ENCODE results near the gene SCN4B. TPM values are rescaled to one million over a fixed set of nuclear protein-coding genes. Genes with fewer than 3 reads are reported as not detected.

Gene SCN4B
- polyA plus RNA-seq, 1 donor (not counting 4 experiments of a cell fraction or from before 2014, with no cell fraction given) = 7.7 TPM

DNA sequence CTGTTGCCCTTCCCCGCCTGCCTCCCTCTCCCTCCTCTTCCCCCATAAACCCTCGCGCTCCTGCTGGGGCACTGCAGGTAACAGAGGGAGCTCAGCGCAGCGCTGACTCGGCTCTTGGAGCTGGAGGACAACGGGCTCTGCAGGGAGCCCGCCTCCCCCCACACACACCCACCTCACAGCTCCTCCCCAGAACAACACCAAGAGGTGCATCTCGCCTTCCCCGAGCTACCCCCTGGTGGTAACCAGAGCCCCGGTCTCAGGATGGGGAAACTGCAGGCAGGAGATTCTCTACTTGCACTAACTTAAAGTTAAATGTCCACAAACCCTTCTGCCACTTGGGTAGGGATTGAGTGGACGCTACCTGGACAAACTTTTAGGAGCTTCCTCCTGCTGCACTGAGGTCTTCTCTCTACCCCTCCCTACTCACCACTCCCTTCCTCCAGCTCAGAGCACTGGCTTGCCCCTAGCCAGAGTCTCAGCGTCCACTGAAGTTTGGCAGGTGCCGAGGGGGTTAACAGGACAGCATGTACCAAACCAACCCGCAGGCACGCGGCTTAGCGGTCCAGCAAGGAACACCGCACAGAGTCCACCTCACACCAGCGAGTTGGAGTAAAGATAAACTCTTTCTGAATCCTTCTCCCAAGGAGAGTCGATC is 4.0 kb upstream of the SCN4B start:
- Histone ChIP-seq H4K20me1 (ENCODE audit: control insufficient read depth, extremely low read depth, insufficient read depth, low read length) (no peaks in the 10 kb centered on the region), H3K4me3 (ENCODE audit: control insufficient read depth in 2 of 3, extremely low read depth in 1 of 3, insufficient read depth in 2 of 3, low read depth in 1 of 3, low read length in 3 of 3) (no peak overlapping the region), H3K27me3 (ENCODE audit: control insufficient read depth, extremely low read depth, insufficient read depth, low read length) (peaks cover 13% of the 10 kb centered on the region), H3K36me3 (ENCODE audit: control insufficient read depth in 2 of 2, extremely low read depth in 1 of 2, insufficient read depth in 2 of 2, low read length in 2 of 2) (no peaks in the 10 kb centered on the region), H3K9ac (ENCODE audit: control insufficient read depth, extremely low read depth, insufficient read depth, low read length) (no peak overlapping the region), H2AFZ (ENCODE audit: control insufficient read depth, low read length) (no peak overlapping the region), H3K4me1 (ENCODE audit: control insufficient read depth, extremely low read depth, insufficient read depth, low read length) (peaks cover 11% of the 10 kb centered on the region), H3K27ac (ENCODE audit: control insufficient read depth, insufficient read depth, low read length) (no peak overlapping the region), H3K4me2 (ENCODE audit: control insufficient read depth, extremely low read depth, insufficient read depth, low read depth, low read length) (no peak overlapping the region), H3K9me3 (ENCODE audit: control insufficient read depth, low read depth, low read length) (no peaks in the 10 kb centered on the region), H3K9me1 (ENCODE audit: control insufficient read depth, extremely low read depth, insufficient read depth, low read length) (no peaks in the 10 kb centered on the region), H3K79me2 (ENCODE audit: control insufficient read depth, insufficient read depth, low read length) (no peaks in the 10 kb centered on the region)
- dilution Hi-C loops (cut with MboI; ENCODE audit: extremely low pct_ligation_motif_present, low sequenced_read_pairs) = no loop called here
- no peak for FAIRE-seq
- TF ChIP-seq, protein P1, sequence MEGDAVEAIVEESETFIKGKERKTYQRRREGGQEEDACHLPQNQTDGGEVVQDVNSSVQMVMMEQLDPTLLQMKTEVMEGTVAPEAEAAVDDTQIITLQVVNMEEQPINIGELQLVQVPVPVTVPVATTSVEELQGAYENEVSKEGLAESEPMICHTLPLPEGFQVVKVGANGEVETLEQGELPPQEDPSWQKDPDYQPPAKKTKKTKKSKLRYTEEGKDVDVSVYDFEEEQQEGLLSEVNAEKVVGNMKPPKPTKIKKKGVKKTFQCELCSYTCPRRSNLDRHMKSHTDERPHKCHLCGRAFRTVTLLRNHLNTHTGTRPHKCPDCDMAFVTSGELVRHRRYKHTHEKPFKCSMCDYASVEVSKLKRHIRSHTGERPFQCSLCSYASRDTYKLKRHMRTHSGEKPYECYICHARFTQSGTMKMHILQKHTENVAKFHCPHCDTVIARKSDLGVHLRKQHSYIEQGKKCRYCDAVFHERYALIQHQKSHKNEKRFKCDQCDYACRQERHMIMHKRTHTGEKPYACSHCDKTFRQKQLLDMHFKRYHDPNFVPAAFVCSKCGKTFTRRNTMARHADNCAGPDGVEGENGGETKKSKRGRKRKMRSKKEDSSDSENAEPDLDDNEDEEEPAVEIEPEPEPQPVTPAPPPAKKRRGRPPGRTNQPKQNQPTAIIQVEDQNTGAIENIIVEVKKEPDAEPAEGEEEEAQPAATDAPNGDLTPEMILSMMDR (optimal IDR thresholded peaks at IDR 0.05 in 1 of 3, IDR thresholded peaks at IDR 0.05 in 1 of 3, conservative IDR thresholded peaks at IDR 0.05 in 1 of 3; ENCODE audit: extremely low read depth in 1 of 3, insufficient read depth in 2 of 3, low read length in 3 of 3) = no peak
- TF ChIP-seq EZH2 (IDR thresholded peaks at IDR 0.05; ENCODE audit: low read length) = no peak
- DNase-seq (ENCODE audit: low read depth, low spot score) = no peak

DNA sequence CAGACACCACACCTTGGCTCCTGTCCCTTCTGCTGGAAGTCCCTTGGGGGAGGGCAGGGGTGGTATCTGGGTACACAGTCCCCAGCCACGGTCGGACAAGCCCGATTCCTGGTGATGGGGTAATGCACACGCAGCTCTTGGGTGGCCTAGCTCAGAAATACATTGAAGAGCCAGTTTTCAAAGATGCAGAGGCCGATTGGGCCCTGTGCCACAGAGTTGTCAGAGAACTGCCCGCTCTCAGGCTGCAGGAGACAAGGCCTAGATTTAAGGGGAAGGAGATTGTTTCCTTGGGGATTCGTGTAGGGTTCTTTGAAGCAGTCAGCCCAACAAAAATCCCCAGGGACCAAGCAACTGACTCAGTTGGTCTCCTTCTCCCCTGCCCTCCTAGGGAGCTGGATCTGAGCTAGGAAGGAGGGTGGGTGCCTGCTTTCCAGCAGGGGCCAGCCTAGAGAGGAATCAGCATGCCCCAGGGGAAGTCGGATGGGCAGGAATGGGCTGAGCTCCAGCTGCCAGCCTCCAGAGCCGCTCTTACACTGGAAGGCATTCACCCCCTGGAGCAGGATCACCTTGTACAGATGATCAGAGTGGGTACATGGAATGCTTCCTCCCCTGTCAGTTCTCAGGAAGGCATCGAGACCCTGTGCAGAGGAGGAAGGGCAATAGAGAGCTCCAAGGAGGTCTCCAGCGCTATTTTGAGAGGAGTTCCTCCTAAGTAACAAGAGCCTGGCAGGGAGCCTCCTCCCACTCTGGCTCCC is 3.3 kb upstream of the SCN4B start:
- no peak for DNase-seq (ENCODE audit: low read depth, low spot score)
- no peak overlapping the region for H2AFZ ChIP-seq (ENCODE audit: control insufficient read depth, low read length)
- peaks cover 11% of the 10 kb centered on the region for H3K4me1 ChIP-seq (ENCODE audit: control insufficient read depth, extremely low read depth, insufficient read depth, low read length)
- no peak overlapping the region for H3K9ac ChIP-seq (ENCODE audit: control insufficient read depth, extremely low read depth, insufficient read depth, low read length)
- no peak for FAIRE-seq
- peaks cover 13% of the 10 kb centered on the region for H3K27me3 ChIP-seq (ENCODE audit: control insufficient read depth, extremely low read depth, insufficient read depth, low read length)
- no peak overlapping the region for H3K27ac ChIP-seq (ENCODE audit: control insufficient read depth, insufficient read depth, low read length)
- H3K4me2 ChIP-seq (ENCODE audit: control insufficient read depth, extremely low read depth, insufficient read depth, low read depth, low read length) = no peak overlapping the region
- no peaks in the 10 kb centered on the region for H3K79me2 ChIP-seq (ENCODE audit: control insufficient read depth, insufficient read depth, low read length)
- dilution Hi-C loops (cut with MboI; ENCODE audit: extremely low pct_ligation_motif_present, low sequenced_read_pairs) = no loop called here
- no peak overlapping the region for H3K4me3 ChIP-seq (ENCODE audit: control insufficient read depth in 2 of 3, extremely low read depth in 1 of 3, insufficient read depth in 2 of 3, low read depth in 1 of 3, low read length in 3 of 3)
- H3K9me1 ChIP-seq (ENCODE audit: control insufficient read depth, extremely low read depth, insufficient read depth, low read length) = no peaks in the 10 kb centered on the region
- H3K9me3 ChIP-seq (ENCODE audit: control insufficient read depth, low read depth, low read length) = no peaks in the 10 kb centered on the region
- no peaks in the 10 kb centered on the region for H4K20me1 ChIP-seq (ENCODE audit: control insufficient read depth, extremely low read depth, insufficient read depth, low read length)
- no peaks in the 10 kb centered on the region for H3K36me3 ChIP-seq (ENCODE audit: control insufficient read depth in 2 of 2, extremely low read depth in 1 of 2, insufficient read depth in 2 of 2, low read length in 2 of 2)
- TF ChIP-seq, protein P1 (optimal IDR thresholded peaks at IDR 0.05 in 1 of 3, IDR thresholded peaks at IDR 0.05 in 1 of 3, conservative IDR thresholded peaks at IDR 0.05 in 1 of 3; ENCODE audit: extremely low read depth in 1 of 3, insufficient read depth in 2 of 3, low read length in 3 of 3) = no peak
- TF ChIP-seq EZH2 (IDR thresholded peaks at IDR 0.05; ENCODE audit: low read length) = no peak
